ENCODE results near the gene IQCK.
"Not testable (repeated sequence)": the region's sequence is repeated elsewhere in the genome, so short reads cannot be mapped to it uniquely, and the experiment has no call there.

The IQCK gene

GRCh38 chr16:19716183-19716582 lies 1.9 kb upstream of the IQCK start:
- TF ChIP-seq CTCF (IDR thresholded peaks at IDR 0.05; ENCODE audit: low read depth, low read length, missing control alignments) = no peak
- no peak for DNase-seq (ENCODE audit: extremely low read depth, low read depth)
- peak overlapping the region; percentile 93 for H3K4me3 ChIP-seq (replicated peaks; ENCODE audit: low read depth, low read length)

GRCh38 chr16:19716728-19717127 lies 1.3 kb upstream of the IQCK start:
- DNase-seq (ENCODE audit: extremely low read depth, low read depth) = not testable (repeated sequence)
- H3K4me3 ChIP-seq (replicated peaks; ENCODE audit: low read depth, low read length) = peak overlapping the region; percentile 93

GRCh38 chr16:19717314-19717713 lies 757 bp upstream of the IQCK start:
- TF ChIP-seq CTCF (IDR thresholded peaks at IDR 0.05; ENCODE audit: low read depth, low read length, missing control alignments) = no peak
- no peak for DNase-seq (ENCODE audit: extremely low read depth, low read depth)
- peak overlapping the region; percentile 93 for H3K4me3 ChIP-seq (replicated peaks; ENCODE audit: low read depth, low read length)

- peak overlapping the region; percentile 93 for H3K4me3 ChIP-seq (replicated peaks; ENCODE audit: low read depth, low read length)
- TF ChIP-seq CTCF (IDR thresholded peaks at IDR 0.05; ENCODE audit: low read depth, low read length, missing control alignments) = no peak
- no peak for DNase-seq (ENCODE audit: extremely low read depth, low read depth)
These were observed 524 bp downstream of the IQCK start for GRCh38 chr16:19718624-19718965.

- no peak overlapping the region for H3K4me3 ChIP-seq (replicated peaks; ENCODE audit: low read depth, low read length)
- no peak for DNase-seq (ENCODE audit: extremely low read depth, low read depth)
- no peak for TF ChIP-seq CTCF (IDR thresholded peaks at IDR 0.05; ENCODE audit: low read depth, low read length, missing control alignments)
These were observed 4.3 kb downstream of the IQCK start for GRCh38 chr16:19722269-19722952.

GRCh38 chr16:19722981-19723380 lies 4.9 kb downstream of the IQCK start:
- H3K4me3 ChIP-seq (replicated peaks; ENCODE audit: low read depth, low read length) = no peak overlapping the region
- no peak for DNase-seq (ENCODE audit: extremely low read depth, low read depth)
- no peak for TF ChIP-seq CTCF (IDR thresholded peaks at IDR 0.05; ENCODE audit: low read depth, low read length, missing control alignments)

GRCh38 chr16:19728636-19728965 lies 10.5 kb downstream of the IQCK start:
- no peak for DNase-seq (ENCODE audit: extremely low read depth, low read depth)

More at GRCh38 chr16:19728636-19728965, 10.5 kb downstream of the IQCK start:
- no peak for TF ChIP-seq CTCF (IDR thresholded peaks at IDR 0.05; ENCODE audit: low read depth, low read length, missing control alignments)
- H3K4me3 ChIP-seq (replicated peaks; ENCODE audit: low read depth, low read length) = no peak overlapping the region

Data from HFF-Myc (cell line).